ENCODE results near the gene MAPK12.

MAPK12 gene

GRCh38 chr22:50253941-50254340, 7.5 kb downstream of the MAPK12 start:
- Histone ChIP-seq H3K27ac (no peak overlapping the region), H3K9ac (no peak overlapping the region), H3K4me3 (no peak overlapping the region), H4K20me1 (peaks cover 72% of the 10 kb centered on the region), H3K9me3 (no peaks in the 10 kb centered on the region), H3K27me3 (no peaks in the 10 kb centered on the region), H3K4me2 (no peak overlapping the region), H3K36me3 (peaks cover 64% of the 10 kb centered on the region), H3K4me1 (peaks cover 33% of the 10 kb centered on the region)
- no peak for TF ChIP-seq Cebpa-rat (IDR thresholded peaks at IDR 0.05)

- Histone ChIP-seq H3K9me3 (no peaks in the 10 kb centered on the region), H3K27ac (no peak overlapping the region), H3K4me3 (no peak overlapping the region), H3K4me1 (peaks cover 33% of the 10 kb centered on the region), H3K36me3 (peaks cover 63% of the 10 kb centered on the region), H3K4me2 (no peak overlapping the region), H4K20me1 (peaks cover 68% of the 10 kb centered on the region), H3K9ac (no peak overlapping the region), H3K27me3 (no peaks in the 10 kb centered on the region)
- TF ChIP-seq Cebpa-rat (IDR thresholded peaks at IDR 0.05): no peak
These were observed 8.2 kb downstream of the MAPK12 start for GRCh38 chr22:50253046-50253915.

DNA sequence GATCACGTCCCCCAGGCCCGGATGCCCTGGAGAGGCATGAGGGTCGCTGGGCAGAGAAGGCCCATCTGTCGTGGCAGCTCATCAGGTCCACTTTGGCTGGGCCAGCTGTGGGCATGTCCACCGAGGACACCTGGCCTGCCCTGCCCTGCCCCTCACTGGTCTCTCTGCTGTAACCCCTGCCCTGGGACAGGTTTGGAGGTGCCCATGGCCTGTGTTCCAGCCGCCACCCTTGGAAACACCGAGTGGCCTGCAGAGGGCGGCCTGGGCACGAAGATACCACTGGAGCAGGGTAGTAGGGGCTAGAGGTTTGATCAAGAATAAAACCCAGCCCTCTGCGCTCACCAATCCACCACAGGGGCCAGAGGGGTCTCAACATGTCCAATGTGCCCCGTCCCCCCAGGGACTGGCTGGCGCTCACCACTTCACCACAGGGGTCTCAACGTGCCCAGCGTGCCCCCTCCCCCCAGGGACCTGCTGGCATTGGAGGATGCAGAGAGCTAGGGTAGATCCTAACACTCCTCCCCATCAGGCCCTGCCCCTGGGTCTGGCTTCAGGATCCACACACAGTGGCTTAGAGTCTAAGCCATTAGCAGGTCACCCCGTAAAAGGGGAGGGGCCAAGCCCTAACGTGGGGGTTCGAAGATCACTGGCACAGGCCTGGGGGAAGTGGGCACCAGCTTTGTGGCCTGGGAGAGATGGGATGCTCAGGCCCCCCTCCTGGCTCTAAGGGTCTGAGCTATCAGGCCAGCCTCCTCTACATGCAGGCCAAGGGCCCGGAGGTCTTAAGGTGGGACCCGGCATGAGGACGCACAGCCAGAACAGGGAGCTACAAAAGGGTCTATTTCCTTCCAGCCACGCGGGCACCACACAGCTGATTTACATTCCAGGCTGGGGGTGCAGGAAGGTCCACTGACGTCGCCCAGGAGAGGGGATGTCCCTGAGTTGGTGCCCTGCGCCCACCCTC, 9.1 kb downstream of the MAPK12 start:
- 0 out of 2 replicates have a peak overlapping the region, but pooled peaks have one; percentile 84 for H3K27ac ChIP-seq
- H3K9ac ChIP-seq: peak overlapping the region; percentile 81; the same call in 1 of the 2 replicates
- peak overlapping the region; percentile 85 for H3K4me2 ChIP-seq

DNA sequence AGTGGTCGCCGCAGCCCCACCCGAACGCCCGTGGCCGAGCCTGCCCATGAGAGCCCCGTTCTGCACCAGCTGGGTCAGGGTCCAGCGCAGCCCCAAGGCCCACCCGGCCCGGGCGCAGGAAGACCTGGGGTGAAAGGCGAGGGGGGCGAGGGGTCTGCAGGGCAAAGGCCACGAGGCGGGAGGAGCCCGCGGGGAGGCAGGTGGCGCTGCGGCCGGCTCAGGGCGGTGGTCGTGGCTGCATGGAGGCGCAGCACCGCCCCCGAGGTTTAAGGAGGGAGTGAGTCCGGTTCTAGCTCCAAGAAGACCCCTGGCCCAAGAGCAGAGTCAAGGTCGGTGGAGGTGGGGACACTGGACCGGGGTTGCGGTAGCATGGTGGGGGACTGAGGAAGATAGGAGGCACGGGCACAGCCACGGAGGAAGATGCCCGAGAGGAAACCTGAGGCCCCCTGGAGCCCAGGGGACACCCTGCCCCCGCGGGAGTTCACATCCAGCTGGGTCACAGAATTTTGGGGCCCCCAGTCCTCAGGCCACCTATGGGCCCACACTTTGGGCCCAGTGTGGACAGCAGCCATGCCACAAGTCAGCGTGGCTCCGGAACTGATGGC, 9.9 kb downstream of the MAPK12 start:
- Histone ChIP-seq H3K27ac (peak overlapping the region; percentile 84), H3K9me3 (no peaks in the 10 kb centered on the region), H3K27me3 (no peaks in the 10 kb centered on the region), H3K9ac (peak overlapping the region; percentile 81), H3K4me2 (peak overlapping the region; percentile 85), H3K4me3 (peak overlapping the region; percentile 76), H3K4me1 (peaks cover 46% of the 10 kb centered on the region), H4K20me1 (peaks cover 67% of the 10 kb centered on the region), H3K36me3 (peaks cover 63% of the 10 kb centered on the region)
- TF ChIP-seq Cebpa-rat (IDR thresholded peaks at IDR 0.05): no peak

More for the DNA sequence above, 9.1 kb downstream of the MAPK12 start:
- Histone ChIP-seq H4K20me1 (peaks cover 69% of the 10 kb centered on the region), H3K4me3 (peak overlapping the region; percentile 76), H3K4me1 (peaks cover 43% of the 10 kb centered on the region), H3K9me3 (no peaks in the 10 kb centered on the region), H3K27me3 (no peaks in the 10 kb centered on the region), H3K36me3 (peaks cover 64% of the 10 kb centered on the region)
- no peak for TF ChIP-seq Cebpa-rat (IDR thresholded peaks at IDR 0.05)

- Histone ChIP-seq H3K4me3 (peak within 1 kb of the TSS; percentile 76), H3K4me1 (peaks cover 51% of the 10 kb centered on the region)
These were observed 10.7 kb downstream of the MAPK12 start, which contains the start of gene HDAC10 for GRCh38 chr22:50250555-50251476. TSS of gene HDAC10 (minus strand) at chr22:50251265. CDS start at chr22:50251032, 233 bp downstream.

GRCh38 chr22:50250249-50250554, 11.3 kb downstream of the MAPK12 start:
- Histone ChIP-seq H3K9me3 (no peaks in the 10 kb centered on the region), H3K4me2 (peak overlapping the region; percentile 85), H3K9ac (peak overlapping the region; percentile 81), H3K4me1 (peaks cover 56% of the 10 kb centered on the region), H3K27ac (peak overlapping the region; percentile 84), H4K20me1 (peaks cover 72% of the 10 kb centered on the region), H3K4me3 (peak overlapping the region; percentile 76), H3K36me3 (peaks cover 58% of the 10 kb centered on the region), H3K27me3 (no peaks in the 10 kb centered on the region)
- TF ChIP-seq Cebpa-rat (IDR thresholded peaks at IDR 0.05): no peak

More at GRCh38 chr22:50250555-50251476, 10.7 kb downstream of the MAPK12 start, which contains the start of gene HDAC10:
- H3K4me2 ChIP-seq: peak within 1 kb of the TSS; percentile 85
- peak within 1 kb of the TSS; percentile 81 for H3K9ac ChIP-seq
- peak within 1 kb of the TSS; percentile 84 for H3K27ac ChIP-seq
- no peaks in the 10 kb centered on the region for H3K27me3 ChIP-seq
- H3K9me3 ChIP-seq: no peaks in the 10 kb centered on the region
- peaks cover 63% of the 10 kb centered on the region for H3K36me3 ChIP-seq
- no peak for TF ChIP-seq Cebpa-rat (IDR thresholded peaks at IDR 0.05)
- peaks cover 67% of the 10 kb centered on the region for H4K20me1 ChIP-seq

GRCh38 chr22:50249341-50250248, 11.9 kb downstream of the MAPK12 start:
- no peaks in the 10 kb centered on the region for H3K9me3 ChIP-seq
- H4K20me1 ChIP-seq: peaks cover 68% of the 10 kb centered on the region
- H3K36me3 ChIP-seq: peaks cover 52% of the 10 kb centered on the region
- H3K4me2 ChIP-seq: peak overlapping the region; percentile 85
- H3K4me1 ChIP-seq: peaks cover 56% of the 10 kb centered on the region
- peak overlapping the region; percentile 76 for H3K4me3 ChIP-seq
- no peak for TF ChIP-seq Cebpa-rat (IDR thresholded peaks at IDR 0.05)
- no peaks in the 10 kb centered on the region for H3K27me3 ChIP-seq
- H3K9ac ChIP-seq: peak overlapping the region; percentile 81
- H3K27ac ChIP-seq: no peak overlapping the region

Measured in BLaER1 (cell line).